Pulmonary artery endothelial cell (primary cell): ENCODE results near the gene APOO. TPM values are rescaled to one million over a fixed set of nuclear protein-coding genes. Genes with fewer than 3 reads are reported as not detected.

Experiments used
- DNase-seq: peaks from one replicate; pipeline ENCODE4 v3.0.0-alpha.2; 2011; ENCODE audit warnings: low read depth, low spot score
- total RNA-seq: library from RNA; depleted of rRNA; stranded (reverse); fragments of >200 nt; gene quantifications from 2 replicates; pipeline ENCODE4 v1.2.3, GENCODE V29; 2014

APOO gene
- total RNA-seq, 1 donor from 2014 or later = 7.9 TPM

- no peak for DNase-seq
These were observed 121.4 kb downstream of the APOO start for GRCh38 chrX:23786268-23786815.

- no peak for DNase-seq
These were observed 122.2 kb downstream of the APOO start for GRCh38 chrX:23785580-23785979.

- no peak for DNase-seq
These were observed 123.0 kb downstream of the APOO start for GRCh38 chrX:23784470-23785331.

- DNase-seq = no peak
These were observed 123.9 kb downstream of the APOO start for GRCh38 chrX:23783589-23784469.

Other genes with a start within 250 kb of the APOO start
- gene PRDX4, start 240.4 kb downstream of the APOO start, total RNA-seq = 170 and 274 TPM in 2 replicates
- gene ACOT9, start 164.7 kb downstream of the APOO start, total RNA-seq = 77.8 and 81.6 TPM in 2 replicates
- 298 and 461 TPM in 2 replicates for gene SAT1, start 124.8 kb downstream of the APOO start, total RNA-seq
- gene CXorf58, start 68 bp upstream of the APOO start, total RNA-seq = not detected in 2 replicates
- gene KLHL15, start 119.2 kb upstream of the APOO start, total RNA-seq = 4.4 and 6.5 TPM in 2 replicates
- gene EIF2S3, start 147.0 kb upstream of the APOO start, total RNA-seq = 298 and 386 TPM in 2 replicates
- 33.0 and 47.5 TPM in 2 replicates for gene ZFX, start 241.8 kb upstream of the APOO start, total RNA-seq